ENCODE results near the gene CCDC66.

Gene CCDC66

DNA sequence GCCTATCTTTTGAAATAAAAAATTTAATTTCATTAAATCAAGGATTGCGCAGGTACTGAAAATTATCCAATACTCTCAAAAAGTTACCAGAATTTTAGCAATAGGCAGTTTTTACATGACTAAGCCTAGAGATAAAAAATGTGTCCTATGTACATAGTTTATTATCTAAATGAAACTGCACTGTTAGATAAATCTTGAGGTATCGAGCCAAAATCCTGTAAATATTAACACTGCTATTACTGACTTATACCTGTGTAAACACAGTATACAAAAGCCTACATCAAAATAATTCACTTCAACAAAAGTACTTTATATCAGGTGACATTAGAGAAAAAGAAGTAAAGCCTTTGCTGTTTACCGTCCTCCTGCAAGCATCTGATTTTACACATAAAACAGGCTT, 65.4 kb downstream of the CCDC66 start:
- DNase-seq (ENCODE audit: low spot score), result no peak
- TF ChIP-seq, protein P1, sequence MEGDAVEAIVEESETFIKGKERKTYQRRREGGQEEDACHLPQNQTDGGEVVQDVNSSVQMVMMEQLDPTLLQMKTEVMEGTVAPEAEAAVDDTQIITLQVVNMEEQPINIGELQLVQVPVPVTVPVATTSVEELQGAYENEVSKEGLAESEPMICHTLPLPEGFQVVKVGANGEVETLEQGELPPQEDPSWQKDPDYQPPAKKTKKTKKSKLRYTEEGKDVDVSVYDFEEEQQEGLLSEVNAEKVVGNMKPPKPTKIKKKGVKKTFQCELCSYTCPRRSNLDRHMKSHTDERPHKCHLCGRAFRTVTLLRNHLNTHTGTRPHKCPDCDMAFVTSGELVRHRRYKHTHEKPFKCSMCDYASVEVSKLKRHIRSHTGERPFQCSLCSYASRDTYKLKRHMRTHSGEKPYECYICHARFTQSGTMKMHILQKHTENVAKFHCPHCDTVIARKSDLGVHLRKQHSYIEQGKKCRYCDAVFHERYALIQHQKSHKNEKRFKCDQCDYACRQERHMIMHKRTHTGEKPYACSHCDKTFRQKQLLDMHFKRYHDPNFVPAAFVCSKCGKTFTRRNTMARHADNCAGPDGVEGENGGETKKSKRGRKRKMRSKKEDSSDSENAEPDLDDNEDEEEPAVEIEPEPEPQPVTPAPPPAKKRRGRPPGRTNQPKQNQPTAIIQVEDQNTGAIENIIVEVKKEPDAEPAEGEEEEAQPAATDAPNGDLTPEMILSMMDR (IDR thresholded peaks at IDR 0.05; ENCODE audit: extremely low read depth, missing control alignments), result no peak

DNA sequence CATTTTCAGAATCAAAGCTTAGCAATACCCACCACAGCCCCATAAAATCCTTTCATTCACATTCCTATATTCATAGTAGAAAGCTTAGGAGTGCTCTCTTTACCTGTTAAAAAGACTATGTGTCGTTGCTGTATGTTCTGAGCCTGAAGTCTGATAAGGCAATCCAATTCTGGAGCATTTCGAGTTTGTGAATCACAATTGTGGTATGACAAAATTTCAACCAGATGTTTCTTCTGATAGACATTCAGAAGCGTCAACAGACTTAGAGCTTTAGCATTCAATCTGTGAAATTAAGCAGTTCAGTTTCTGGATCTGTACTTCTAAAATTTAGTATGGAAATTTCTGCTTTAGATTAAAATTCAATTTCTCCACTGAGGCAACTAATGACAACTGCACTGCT, 67.8 kb downstream of the CCDC66 start:
- TF ChIP-seq, protein P1 (IDR thresholded peaks at IDR 0.05; ENCODE audit: extremely low read depth, missing control alignments), result no peak
- DNase-seq (ENCODE audit: low spot score), result no peak

DNA sequence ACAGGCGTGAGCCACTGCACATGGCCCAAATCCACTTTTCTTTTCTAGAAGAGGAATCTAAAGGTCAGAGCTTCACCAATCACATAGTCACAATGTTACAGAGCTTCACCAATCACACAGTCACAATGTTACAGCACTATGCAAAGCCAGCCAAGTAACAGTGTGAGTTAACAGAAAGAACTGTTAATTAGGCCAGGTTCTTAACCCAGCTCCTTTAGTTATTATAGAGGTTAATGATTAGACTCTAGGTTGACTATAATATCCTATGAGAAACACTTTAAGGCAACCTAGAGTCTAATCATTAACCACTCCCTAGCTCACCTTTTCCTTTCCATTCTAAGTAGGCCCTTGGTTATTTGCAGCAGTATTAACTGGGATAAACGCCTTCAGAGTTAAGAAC, 72.1 kb downstream of the CCDC66 start:
- TF ChIP-seq, protein P1 (IDR thresholded peaks at IDR 0.05; ENCODE audit: extremely low read depth, missing control alignments), result no peak
- no peak for DNase-seq (ENCODE audit: low spot score)

DNA sequence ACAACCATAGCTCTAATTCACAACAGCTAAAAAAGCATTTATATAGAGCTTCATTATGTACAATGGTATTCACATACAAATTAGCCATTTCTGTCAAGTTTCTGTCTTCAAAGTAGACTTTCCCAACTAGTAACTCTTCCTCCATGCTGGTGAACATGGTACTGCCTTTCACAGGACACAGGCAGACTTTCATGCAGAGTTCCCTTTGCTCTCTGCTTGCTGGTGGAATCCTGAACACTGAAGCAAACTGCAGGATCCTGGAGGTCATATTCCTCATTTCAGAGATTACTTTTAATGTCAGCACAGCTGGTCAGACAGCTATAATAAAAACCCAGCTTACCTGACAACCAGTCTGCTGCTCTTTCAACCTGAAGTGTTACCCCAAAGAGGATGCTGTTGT, 72.5 kb downstream of the CCDC66 start:
- TF ChIP-seq, protein P1 (IDR thresholded peaks at IDR 0.05; ENCODE audit: extremely low read depth, missing control alignments), result no peak
- no peak for DNase-seq (ENCODE audit: low spot score)

DNA sequence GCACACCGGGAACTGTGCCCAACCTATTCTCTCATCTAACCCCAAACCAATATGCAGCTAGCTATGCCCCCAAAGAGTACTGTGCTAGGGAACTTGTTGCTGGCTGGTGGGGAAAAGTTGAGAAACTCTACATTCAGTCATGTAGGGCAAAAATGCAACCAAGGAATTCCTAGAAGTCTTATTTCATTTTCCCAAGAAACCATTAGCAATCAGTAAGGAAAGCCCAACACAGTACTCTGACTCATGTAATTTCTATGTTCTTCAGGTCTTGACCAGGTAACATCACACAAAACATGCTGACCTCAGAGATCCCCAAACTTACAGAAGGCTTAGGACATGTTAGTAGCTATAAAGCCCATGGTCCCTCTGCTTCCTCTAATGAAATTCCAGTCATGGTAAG, 74.0 kb downstream of the CCDC66 start:
- TF ChIP-seq, protein P1 (IDR thresholded peaks at IDR 0.05; ENCODE audit: extremely low read depth, missing control alignments), result no peak
- no peak for DNase-seq (ENCODE audit: low spot score)

DNA sequence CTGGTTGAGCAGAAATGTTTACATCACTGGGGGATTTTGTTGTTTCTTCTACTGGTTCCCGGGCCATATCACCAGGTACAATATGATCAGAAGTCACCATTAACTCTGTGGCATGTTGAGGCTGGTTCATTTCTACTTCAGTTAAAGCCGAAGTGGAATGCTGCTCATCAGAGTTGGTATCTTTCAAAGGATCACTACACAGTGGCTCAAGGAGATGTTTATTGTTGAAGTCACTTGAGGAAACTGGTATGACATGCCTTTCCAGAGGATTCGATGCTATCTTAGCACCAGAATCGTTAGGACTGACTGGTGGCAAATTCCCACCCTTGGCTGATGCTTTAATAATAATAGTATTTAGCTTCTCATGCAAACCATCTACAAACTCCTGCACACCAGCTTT, 76.2 kb downstream of the CCDC66 start:
- DNase-seq (ENCODE audit: low spot score), result no peak
- TF ChIP-seq, protein P1 (IDR thresholded peaks at IDR 0.05; ENCODE audit: extremely low read depth, missing control alignments), result no peak

DNA sequence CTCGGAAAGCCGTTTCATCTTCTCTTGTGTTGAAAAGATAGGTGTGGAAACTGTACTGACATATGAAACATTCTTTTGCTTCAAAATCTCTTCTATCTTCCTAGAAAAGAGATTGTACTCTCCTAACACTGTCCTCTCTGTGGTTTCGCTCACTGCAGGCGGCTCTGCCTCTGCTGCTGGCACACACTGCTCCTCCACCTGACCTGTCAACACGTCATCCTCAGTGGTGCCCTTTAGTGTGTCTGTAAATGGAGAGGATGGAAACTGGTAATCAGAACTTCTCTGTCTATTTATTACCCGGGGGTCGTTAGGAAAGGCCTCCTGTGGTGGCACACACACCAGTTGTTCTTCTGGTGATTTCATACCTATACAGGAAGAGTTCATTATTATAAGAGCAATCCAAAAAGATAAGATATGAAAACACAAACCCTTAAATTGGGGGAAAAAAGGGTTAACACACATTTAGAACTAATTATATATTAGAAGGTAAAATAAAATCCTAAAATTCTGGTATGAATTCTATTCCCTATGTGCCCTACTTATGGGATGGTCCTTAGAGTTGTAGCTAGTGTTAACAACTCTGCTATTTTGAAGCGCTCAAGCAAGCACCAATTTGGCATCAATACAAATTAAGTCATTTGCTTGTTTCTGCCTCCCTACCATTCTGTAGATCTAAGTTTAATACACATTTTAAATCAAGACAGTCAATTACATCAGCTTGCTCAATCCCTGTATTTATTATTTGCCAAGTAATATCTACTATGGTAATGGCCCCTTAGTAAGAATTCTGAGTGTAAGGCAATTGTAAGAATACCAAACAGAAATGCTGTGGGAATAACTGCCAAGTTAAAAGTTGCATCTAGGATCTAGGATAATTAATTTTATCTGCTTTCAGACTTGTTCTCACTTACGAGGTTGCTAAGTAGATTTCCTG, 76.9 kb downstream of the CCDC66 start:
- no peak for DNase-seq (ENCODE audit: low spot score)
- TF ChIP-seq, protein P1 (IDR thresholded peaks at IDR 0.05; ENCODE audit: extremely low read depth, missing control alignments), result no peak

Measured in GM20000 (cell line).